PC-3 (cell line): ENCODE measurements around the gene TBX3. TPM values are rescaled to one million over a fixed set of nuclear protein-coding genes. Genes with fewer than 3 reads are reported as not detected.
"Not testable (repeated sequence)": the region's sequence is repeated elsewhere in the genome, so short reads cannot be mapped to it uniquely, and the experiment has no call there.

ENCODE experiments used
- ATAC-seq: fragments of 200-7000 bp; cut with Tn5 transposase; 2 replicates; pipeline ENCODE4 v1.9.1; 2020; ENCODE audit warnings: mild to moderate bottlenecking, moderate library complexity
- BruUV-seq: library from RNA; stranded (reverse); fragments of 400-500 nt; replicated peaks from 2 replicates; lab custom pipeline; 2021; lab: Mats Ljungman, UMichigan
- CTCF ChIA-PET: fragments of 300-600 bp; sonication (Branson Sonifier 250); formaldehyde crosslinking; loops from one replicate; lab custom pipeline; 2022; ENCODE audit warnings: antibody characterized with exemption; lab: Charles Lee
- POLR2A ChIA-PET: fragments of 300-600 bp; sonication (Branson Sonifier 250); formaldehyde crosslinking; loops from one replicate; lab custom pipeline; 2022; ENCODE audit warnings: antibody characterized with exemption; ENCODE audit not compliant: unreplicated experiment; lab: Charles Lee
- DNase-seq: peaks from one replicate; pipeline ENCODE4 v3.0.0-alpha.2; 2015
- H2AFZ ChIP-seq: fragments of 300-600 bp; sonication (generic); 2 replicates; pipeline ENCODE4 v1.6.0; 2016; ENCODE audit warnings: antibody characterized with exemption, low read length
- H3F3A ChIP-seq: fragments of 300-600 bp; sonication (generic); one replicate; pipeline ENCODE4 v1.6.0; 2017; ENCODE audit warnings: antibody characterized with exemption, low read length, control low read depth, mild to moderate bottlenecking; ENCODE audit not compliant: unreplicated experiment
- H3K27ac ChIP-seq: fragments of 300-600 bp; sonication (generic); 2 replicates; pipeline ENCODE4 v1.5.1; 2016; ENCODE audit warnings: mild to moderate bottlenecking, low read length
- H3K27me3 ChIP-seq: fragments of 300-600 bp; sonication (generic); 2 replicates; pipeline ENCODE4 v1.6.1; 2016; ENCODE audit warnings: low read length, mixed read lengths
- H3K36me3 ChIP-seq: fragments of 300-600 bp; sonication (generic); 2 replicates; pipeline ENCODE4 v1.6.1; 2016; ENCODE audit warnings: low read depth, mixed run types, low read length, mixed read lengths
- H3K4me1 ChIP-seq: fragments of 300-600 bp; sonication (generic); 2 replicates; pipeline ENCODE4 v1.5.1; 2016; ENCODE audit warnings: low read length; ENCODE audit not compliant: insufficient read depth
- H3K4me2 ChIP-seq: fragments of 300-600 bp; sonication (generic); 2 replicates; pipeline ENCODE4 v1.6.0; 2016; ENCODE audit warnings: low read length
- H3K4me3 ChIP-seq: fragments of 300-600 bp; sonication (generic); 2 replicates; pipeline ENCODE4 v1.5.1; 2016; ENCODE audit warnings: mild to moderate bottlenecking, low read length, mixed read lengths
- H3K79me2 ChIP-seq: fragments of 300-600 bp; sonication (generic); 2 replicates; pipeline ENCODE4 v1.6.1; 2017; ENCODE audit warnings: low read length, mixed read lengths
- H3K9ac ChIP-seq: fragments of 300-600 bp; sonication (generic); 2 replicates; pipeline ENCODE4 v1.6.0; 2016; ENCODE audit warnings: mild to moderate bottlenecking, low read length
- H3K9me2 ChIP-seq: fragments of 300-600 bp; sonication (generic); replicated peaks from 2 replicates; pipeline ENCODE4 v1.6.1; 2016; ENCODE audit warnings: mixed run types, low read length, mixed read lengths
- H3K9me3 ChIP-seq: fragments of 300-600 bp; sonication (generic); 2 replicates; pipeline ENCODE4 v1.6.1; 2016; ENCODE audit warnings: low read length, mixed read lengths
- H4K20me1 ChIP-seq: fragments of 300-600 bp; sonication (generic); 2 replicates; pipeline ENCODE4 v1.6.1; 2016; ENCODE audit warnings: low read length, mixed read lengths
- CTCF ChIP-seq: fragments of 300-600 bp; sonication (generic); conservative IDR thresholded peaks from 2 replicates; pipeline ENCODE4 v1.5.1; 2017; ENCODE audit warnings: antibody characterized with exemption, low read depth, mild to moderate bottlenecking, low read length
- EZH2 ChIP-seq: fragments of 300-600 bp; sonication (generic); IDR thresholded peaks from one replicate; pipeline ENCODE4 v1.6.1; 2017; ENCODE audit warnings: antibody characterized with exemption, mild to moderate bottlenecking, low read length; ENCODE audit not compliant: unreplicated experiment
- EZH2phosphoT487 ChIP-seq: fragments of 300-600 bp; sonication (generic); IDR thresholded peaks from 2 replicates; pipeline ENCODE4 v1.6.1; 2018; ENCODE audit warnings: mild to moderate bottlenecking, antibody characterized with exemption, low read length, borderline replicate concordance
- intact Hi-C: fragments of 100-400 bp; cut with micrococcal nuclease; formaldehyde crosslinking; loops from 2 replicates; pipeline ENCODE4 v1.9.0; 2023
- total RNA-seq: library from RNA; depleted of rRNA; stranded (reverse); fragments of >200 nt; gene quantifications from 2 replicates; pipeline ENCODE4 v1.2.3, GENCODE V29; 2014

Gene TBX3
- total RNA-seq, 1 experiment from 2014 or later = 89.4 TPM

DNA sequence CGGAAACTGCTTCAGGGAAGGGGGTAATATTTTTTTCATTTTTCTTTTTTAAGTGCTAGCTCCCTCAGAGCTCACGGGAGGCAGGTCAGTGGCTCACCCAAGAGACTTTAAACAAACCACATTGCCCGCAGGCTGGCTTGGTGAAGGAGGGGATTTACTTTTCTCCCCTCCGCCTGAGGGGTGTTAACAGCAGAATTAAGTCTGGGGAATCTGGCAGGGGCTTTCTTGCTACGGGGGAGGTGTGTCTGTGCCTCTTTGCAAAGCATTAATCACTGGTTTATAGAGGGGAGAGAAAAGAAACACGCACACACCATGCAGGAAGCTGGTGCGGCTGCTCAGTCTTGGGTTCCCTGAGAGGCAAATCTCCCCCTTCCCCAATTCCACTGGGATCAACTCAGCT lies 26.2 kb upstream of the TBX3 start:
- no peak for TF ChIP-seq EZH2phosphoT487

GRCh38 chr12:114709112-114709511 lies 25.1 kb upstream of the TBX3 start:
- H3K4me1 ChIP-seq = peaks cover 13% of the 10 kb centered on the region
- no peaks in the 10 kb centered on the region for H3F3A ChIP-seq
- DNase-seq = no peak
- no peak for ATAC-seq
- TF ChIP-seq EZH2 (no peak), CTCF (no peak), EZH2phosphoT487 (no peak)
- no peaks in the 10 kb centered on the region for H3K9me2 ChIP-seq
- no peak overlapping the region for H2AFZ ChIP-seq
- H3K79me2 ChIP-seq = no peaks in the 10 kb centered on the region
- H3K4me3 ChIP-seq = no peak overlapping the region
- POLR2A ChIA-PET = no interaction called here
- H3K9ac ChIP-seq = no peak overlapping the region
- BruUV-seq = no TSS peak
- no peaks in the 10 kb centered on the region for H3K27me3 ChIP-seq
- H3K9me3 ChIP-seq = no peaks in the 10 kb centered on the region
- no peaks in the 10 kb centered on the region for H3K36me3 ChIP-seq
- H3K27ac ChIP-seq = no peak overlapping the region
- CTCF ChIA-PET = no interaction called here
- intact Hi-C loops = no loop called here
- no peak overlapping the region for H3K4me2 ChIP-seq
- no peaks in the 10 kb centered on the region for H4K20me1 ChIP-seq

More for the DNA sequence above, 26.2 kb upstream of the TBX3 start:
- POLR2A ChIA-PET = no interaction called here
- H3F3A ChIP-seq = no peaks in the 10 kb centered on the region
- CTCF ChIA-PET = no interaction called here
- H3K4me2 ChIP-seq = no peak overlapping the region
- H2AFZ ChIP-seq = no peak overlapping the region
- ATAC-seq = no peak
- no peaks in the 10 kb centered on the region for H3K27me3 ChIP-seq
- no peak overlapping the region for H3K27ac ChIP-seq
- no peaks in the 10 kb centered on the region for H3K9me2 ChIP-seq
- H3K4me1 ChIP-seq = peaks cover 12% of the 10 kb centered on the region
- no peak overlapping the region for H3K4me3 ChIP-seq
- no peaks in the 10 kb centered on the region for H3K36me3 ChIP-seq
- H3K9ac ChIP-seq = no peak overlapping the region
- no TSS peak for BruUV-seq
- intact Hi-C loops = no loop called here
- H4K20me1 ChIP-seq = no peaks in the 10 kb centered on the region
- H3K79me2 ChIP-seq = no peaks in the 10 kb centered on the region
- DNase-seq = no peak
- no peaks in the 10 kb centered on the region for H3K9me3 ChIP-seq

- H4K20me1 ChIP-seq, DNase-seq, H3K36me3 ChIP-seq, ATAC-seq, H3F3A ChIP-seq, H3K79me2 ChIP-seq, H3K4me2 ChIP-seq, H3K9me3 ChIP-seq, H2AFZ ChIP-seq, POLR2A ChIA-PET, H3K9me2 ChIP-seq, intact Hi-C loops, H3K9ac ChIP-seq, H3K27ac ChIP-seq, BruUV-seq, H3K27me3 ChIP-seq, H3K4me3 ChIP-seq: not testable (repeated sequence)
- CTCF ChIA-PET = interaction anchor here (0.7 kb wide), 1 partner anchor 39 kb away, joined by 7 read pairs; no protein-coding TSS in a partner anchor
- peaks cover 18% of the 10 kb centered on the region for H3K4me1 ChIP-seq
Measured at GRCh38 chr12:114708598-114708997, 24.6 kb upstream of the TBX3 start.

- POLR2A ChIA-PET = no interaction called here
- Histone ChIP-seq H3K4me1 (peaks cover 6% of the 10 kb centered on the region; the same call in 1 of the 2 replicates), H3K27me3 (no peaks in the 10 kb centered on the region), H3K79me2 (no peaks in the 10 kb centered on the region), H3K36me3 (no peaks in the 10 kb centered on the region), H3K9ac (no peak overlapping the region), H3K4me2 (no peak overlapping the region), H3F3A (no peaks in the 10 kb centered on the region), H3K27ac (no peak overlapping the region), H3K4me3 (no peak overlapping the region), H3K9me2 (no peaks in the 10 kb centered on the region), H3K9me3 (no peaks in the 10 kb centered on the region), H4K20me1 (no peaks in the 10 kb centered on the region), H2AFZ (no peak overlapping the region)
- intact Hi-C loops = no loop called here
- ATAC-seq (no peak; the same call in 1 of the 2 replicates), DNase-seq (no peak)
- CTCF ChIA-PET = interaction anchor here (0.5 kb wide), 1 partner anchor 16 kb away, joined by 4 read pairs; no protein-coding TSS in a partner anchor
- TF ChIP-seq EZH2phosphoT487 = no peak
- no peak for TF ChIP-seq EZH2
- TF ChIP-seq CTCF = no peak
- BruUV-seq = no TSS peak
Measured at GRCh38 chr12:114704096-114704495, 20.1 kb upstream of the TBX3 start.
